Central memory CD4-positive, alpha-beta T cell (primary cell): ENCODE measurements around the gene ZNF275.
"Not testable (repeated sequence)": the region's sequence is repeated elsewhere in the genome, so short reads cannot be mapped to it uniquely, and the experiment has no call there.

Experiments
- DNase-seq: peaks from one replicate; pipeline ENCODE4 v3.0.0; 2022

The ZNF275 gene

GRCh38 chrX:153361781-153362397 is 27.9 kb downstream of the ZNF275 start:
- DNase-seq: no peak

- DNase-seq: no peak
Measured at GRCh38 chrX:153365670-153366069, 31.7 kb downstream of the ZNF275 start.

GRCh38 chrX:153366119-153366518 is 32.2 kb downstream of the ZNF275 start:
- no peak for DNase-seq

GRCh38 chrX:153366878-153367538 is 33.1 kb downstream of the ZNF275 start:
- no peak for DNase-seq

- no peak for DNase-seq
Measured at GRCh38 chrX:153370293-153371055, 36.5 kb downstream of the ZNF275 start.

DNA sequence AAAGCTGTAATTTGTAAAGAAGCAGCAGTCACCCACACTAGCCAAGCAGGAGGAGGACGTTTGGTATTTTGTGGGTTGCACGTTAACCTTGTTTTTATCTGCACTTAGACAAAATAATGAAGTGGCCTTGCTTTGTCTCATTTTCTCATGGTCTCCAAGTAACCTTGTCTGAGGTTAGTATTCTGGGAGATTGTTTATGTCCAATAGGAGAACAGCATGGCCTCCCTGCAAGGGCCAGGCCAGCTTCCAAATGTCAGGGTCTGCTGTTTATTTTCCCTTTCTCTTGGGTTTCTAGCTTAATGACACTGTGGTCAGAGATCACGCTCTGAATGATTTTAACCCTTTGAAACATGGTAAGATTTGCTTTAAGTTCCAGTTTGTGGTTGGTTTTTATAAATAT is 37.3 kb downstream of the ZNF275 start:
- DNase-seq: no peak

DNA sequence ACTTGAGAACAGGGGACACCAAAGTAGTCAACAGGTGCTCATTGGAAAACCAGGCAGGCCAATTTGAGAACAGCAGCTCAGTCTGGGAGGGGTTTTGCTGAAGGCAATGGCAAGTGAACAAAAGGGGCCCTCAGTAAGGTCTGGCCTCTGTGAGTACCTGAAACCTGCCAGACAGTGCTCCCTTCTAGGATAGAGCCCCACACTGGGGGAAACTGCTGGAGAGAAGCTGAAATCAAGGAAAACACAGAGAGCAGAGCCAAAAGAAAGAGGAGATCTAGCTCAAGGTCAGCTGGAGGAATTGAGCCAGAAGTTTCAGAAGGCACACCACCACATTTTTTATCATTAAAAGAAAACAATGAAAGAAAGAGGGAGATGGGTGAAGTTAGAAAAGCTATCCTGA is 39.0 kb downstream of the ZNF275 start:
- DNase-seq: no peak

- DNase-seq: no peak
Measured at GRCh38 chrX:153374426-153374825, 40.5 kb downstream of the ZNF275 start.

GRCh38 chrX:153375571-153375970 is 41.6 kb downstream of the ZNF275 start:
- DNase-seq: no peak

DNA sequence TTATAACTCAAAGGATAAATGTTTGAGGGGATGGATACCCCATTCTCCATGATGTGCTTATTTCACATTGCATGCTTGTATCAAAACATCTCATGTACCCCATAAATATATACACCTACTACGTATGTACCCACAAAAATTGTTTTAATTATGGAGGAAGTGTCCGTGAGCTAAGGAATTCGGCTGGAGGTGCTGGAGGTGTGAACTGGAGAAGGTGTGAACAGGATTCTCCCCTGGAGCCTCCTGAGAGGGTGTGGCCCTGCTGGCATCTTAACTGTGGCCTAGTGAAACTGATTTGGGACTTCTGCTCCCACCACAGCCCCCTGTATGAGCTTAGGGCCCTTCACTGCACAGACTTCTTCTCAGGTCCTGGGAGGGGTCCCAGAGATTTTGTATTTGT is 43.8 kb downstream of the ZNF275 start:
- DNase-seq: no peak

DNA sequence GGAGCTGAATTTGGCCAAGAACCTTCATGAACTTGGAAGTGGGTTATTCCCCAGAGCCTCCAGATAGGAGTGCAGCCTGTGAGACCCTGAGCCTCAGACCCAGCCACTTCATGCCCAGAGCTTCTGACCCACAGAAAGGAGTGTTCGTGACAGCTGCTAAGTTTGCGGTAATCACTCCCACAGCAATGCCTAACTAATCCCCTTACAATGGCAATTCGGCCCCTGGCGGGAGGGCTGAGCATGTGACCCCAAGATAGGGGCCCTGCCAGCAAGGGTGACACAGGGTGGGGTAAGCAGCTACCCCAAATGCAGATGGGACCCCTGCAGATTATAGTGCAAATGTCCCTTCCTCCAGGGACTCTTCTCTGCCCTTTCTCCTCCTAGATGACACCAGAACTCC is 44.7 kb downstream of the ZNF275 start:
- DNase-seq: no peak

GRCh38 chrX:153379508-153379907 is 45.6 kb downstream of the ZNF275 start:
- no peak for DNase-seq

- no peak for DNase-seq
Measured at GRCh38 chrX:153379971-153380581, 46.1 kb downstream of the ZNF275 start.

- no peak for DNase-seq
Measured at GRCh38 chrX:153380691-153381090, 46.7 kb downstream of the ZNF275 start.

DNA sequence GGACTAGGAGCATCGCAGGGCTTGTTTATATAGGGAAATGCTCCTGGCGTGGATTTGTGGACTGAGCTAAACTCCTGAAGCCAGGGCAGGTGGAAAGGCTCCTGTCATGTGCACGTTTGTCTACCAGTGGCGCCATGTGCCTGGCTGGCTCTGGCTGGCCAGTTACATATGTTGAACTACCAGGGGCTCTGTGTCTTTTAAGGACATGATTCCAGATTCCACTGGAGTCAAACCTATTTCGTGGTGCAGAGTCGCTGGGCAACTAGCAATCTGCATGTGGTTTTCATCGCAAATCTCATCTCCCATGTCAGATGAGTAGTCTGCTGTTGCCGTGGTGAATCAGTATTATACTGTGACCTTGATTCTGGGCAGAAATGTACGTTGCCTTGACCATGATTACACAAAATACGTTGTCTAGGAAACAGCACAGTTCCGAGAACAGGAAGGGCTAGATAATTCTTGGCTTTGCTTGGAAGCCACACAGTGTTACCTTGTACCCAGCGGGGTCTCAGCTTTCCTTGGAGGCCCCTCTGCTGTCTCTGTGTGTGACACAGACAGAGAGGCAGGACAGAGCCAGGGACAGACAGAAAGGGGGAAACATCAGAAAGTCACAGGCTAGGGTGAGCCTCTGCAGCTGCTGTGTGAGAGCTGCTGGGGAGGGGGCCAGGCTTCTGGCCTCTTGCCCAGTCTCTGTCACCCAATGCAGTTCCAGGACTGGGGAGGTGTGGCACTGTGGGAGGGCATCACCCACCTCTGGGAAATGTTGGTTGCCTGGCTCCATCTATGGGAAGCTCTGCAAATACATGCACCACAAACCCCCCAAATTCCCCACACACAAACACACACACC is 48.0 kb downstream of the ZNF275 start:
- DNase-seq: no peak

- no peak for DNase-seq
Measured at GRCh38 chrX:153382563-153383482, 48.9 kb downstream of the ZNF275 start.

DNA sequence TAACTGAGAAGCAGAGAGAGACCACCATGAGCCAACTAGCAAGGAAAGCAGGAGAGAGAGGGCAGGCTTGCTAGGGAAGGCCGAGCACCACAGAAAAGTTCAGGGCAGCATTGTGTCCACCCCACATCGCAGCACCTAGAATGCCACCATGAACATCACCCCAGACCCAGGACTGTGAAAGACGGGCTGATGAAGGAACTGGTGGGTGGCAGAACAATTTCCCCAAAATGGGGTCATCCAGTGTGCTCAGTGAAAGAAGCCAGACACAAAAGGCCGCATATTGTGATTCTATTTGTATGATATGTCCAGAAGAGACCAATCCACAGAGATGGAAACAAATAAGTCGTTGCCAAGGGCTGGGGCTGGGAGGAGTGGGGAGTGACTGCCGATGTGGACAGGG is 50.4 kb downstream of the ZNF275 start:
- no peak for DNase-seq

DNA sequence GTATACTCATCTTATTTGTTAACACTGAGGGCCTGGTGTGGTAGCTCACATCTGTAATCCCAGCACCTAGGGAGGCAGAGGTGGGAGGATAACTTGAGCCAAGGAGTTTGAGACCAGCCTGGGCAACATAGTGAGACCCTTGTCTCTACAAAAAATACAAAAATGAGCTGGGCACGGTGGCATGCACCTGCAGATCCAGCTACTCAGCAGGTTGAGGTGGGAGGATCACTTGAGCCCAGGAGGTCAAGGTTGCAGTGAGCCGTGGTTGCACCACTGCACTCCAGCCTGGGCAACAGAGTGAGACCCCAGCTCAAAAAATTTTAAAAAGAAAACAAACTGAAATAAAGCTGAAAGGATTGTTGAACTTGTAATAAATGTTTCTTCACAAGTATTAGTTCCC is 51.0 kb downstream of the ZNF275 start:
- DNase-seq: not testable (repeated sequence)

GRCh38 chrX:153386097-153386496 is 52.1 kb downstream of the ZNF275 start:
- DNase-seq: no peak

GRCh38 chrX:153387345-153387744 is 53.4 kb downstream of the ZNF275 start:
- no peak for DNase-seq

GRCh38 chrX:153387987-153388721 is 54.2 kb downstream of the ZNF275 start:
- DNase-seq: no peak
